OCI-M1 (cell line): Measurements from ENCODE around the gene CALML5.

Experiments
- DNase-seq: peaks from one replicate; lab custom pipeline; 2025; lab: John Stamatoyannopoulos, UW

CALML5 gene

DNA sequence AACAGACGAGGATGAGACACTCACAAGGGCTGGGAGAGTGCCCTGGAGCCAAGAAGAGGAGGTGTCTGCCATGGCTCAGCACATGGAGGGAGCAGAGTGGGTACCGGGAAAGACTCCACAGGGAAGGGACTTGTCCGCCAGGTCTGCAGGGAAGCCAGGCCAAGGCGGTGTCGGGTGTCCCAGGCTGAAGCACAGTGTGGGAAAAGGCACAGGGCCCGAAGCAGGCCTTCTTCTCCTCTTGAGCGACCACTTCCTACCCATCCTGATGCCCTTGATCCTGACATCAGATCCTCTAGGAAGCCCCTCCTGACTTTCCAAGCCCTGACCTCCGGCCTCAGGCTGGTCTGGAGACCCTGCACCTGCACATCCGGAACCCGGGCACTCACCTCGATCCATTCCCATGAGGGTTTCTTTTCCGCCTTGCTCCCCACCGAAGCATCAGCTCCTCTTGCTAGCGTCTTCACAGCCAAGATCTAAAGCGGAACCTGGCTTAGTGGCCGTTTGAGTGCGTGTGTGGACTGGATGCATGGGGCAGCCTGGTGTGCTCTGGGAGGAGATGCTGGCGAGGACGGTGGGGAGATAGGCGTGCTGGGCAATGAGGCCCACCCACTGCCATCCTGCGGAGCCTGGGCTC lies 33.8 kb upstream of the CALML5 start:
- no peak for DNase-seq

GRCh38 chr10:5532618-5533097 lies 33.3 kb upstream of the CALML5 start:
- DNase-seq: no peak

GRCh38 chr10:5532307-5532605 lies 32.9 kb upstream of the CALML5 start:
- no peak for DNase-seq

GRCh38 chr10:5531558-5532306 lies 32.4 kb upstream of the CALML5 start:
- DNase-seq: no peak

GRCh38 chr10:5530846-5531557 lies 31.6 kb upstream of the CALML5 start:
- no peak for DNase-seq

DNA sequence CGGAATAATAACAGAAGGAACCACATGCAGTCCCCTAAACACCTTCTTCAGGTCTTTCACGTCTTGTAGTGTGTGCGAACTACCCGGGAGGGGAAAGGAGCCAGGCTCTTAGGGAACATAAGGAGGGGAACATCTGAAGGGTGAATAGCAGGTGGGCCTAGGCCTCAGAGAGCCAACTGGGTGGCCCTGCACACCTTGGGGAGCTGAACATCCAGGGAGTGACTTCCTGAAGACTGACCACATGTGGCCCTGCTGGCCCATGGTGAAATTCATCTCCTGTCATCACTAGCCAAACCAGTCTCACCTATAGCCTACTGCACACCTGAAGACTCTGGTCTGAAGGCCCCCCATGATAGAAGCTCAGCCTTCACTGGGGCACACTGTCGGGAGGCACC lies 31.0 kb upstream of the CALML5 start:
- DNase-seq: no peak

DNA sequence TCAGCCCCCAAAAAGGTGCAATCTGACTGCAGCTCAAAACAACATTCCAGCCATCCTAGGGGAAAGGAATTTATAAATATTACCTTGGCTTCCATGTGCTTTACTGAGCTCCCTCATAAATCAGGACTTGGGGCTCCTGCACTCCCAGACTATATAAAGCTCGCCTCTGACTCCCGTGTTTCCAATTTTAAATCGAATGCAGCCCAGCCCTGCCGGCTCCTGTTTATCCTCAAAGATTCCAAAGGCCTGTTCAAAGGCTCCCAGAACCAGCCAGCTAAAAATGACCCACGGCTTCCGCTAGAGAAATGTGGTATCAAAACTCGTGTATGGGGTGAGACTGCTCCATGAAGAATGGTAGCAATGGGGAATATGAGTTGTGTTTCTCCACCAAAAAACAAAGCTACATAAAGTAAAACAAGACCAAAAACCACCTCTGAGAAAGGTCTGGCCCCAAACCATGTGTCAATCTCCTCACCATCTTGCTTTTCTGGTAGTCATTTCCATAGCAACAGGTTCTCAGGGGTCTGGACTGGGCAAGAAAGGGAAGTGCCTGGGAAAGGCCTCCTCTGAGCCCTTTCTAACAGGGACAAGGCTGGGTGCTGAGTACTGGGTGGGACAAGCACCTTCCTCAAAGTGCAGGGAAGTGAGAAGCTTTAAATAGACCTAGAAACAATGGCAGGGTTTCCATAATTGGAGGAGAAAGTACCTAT lies 30.5 kb upstream of the CALML5 start:
- DNase-seq: no peak

DNA sequence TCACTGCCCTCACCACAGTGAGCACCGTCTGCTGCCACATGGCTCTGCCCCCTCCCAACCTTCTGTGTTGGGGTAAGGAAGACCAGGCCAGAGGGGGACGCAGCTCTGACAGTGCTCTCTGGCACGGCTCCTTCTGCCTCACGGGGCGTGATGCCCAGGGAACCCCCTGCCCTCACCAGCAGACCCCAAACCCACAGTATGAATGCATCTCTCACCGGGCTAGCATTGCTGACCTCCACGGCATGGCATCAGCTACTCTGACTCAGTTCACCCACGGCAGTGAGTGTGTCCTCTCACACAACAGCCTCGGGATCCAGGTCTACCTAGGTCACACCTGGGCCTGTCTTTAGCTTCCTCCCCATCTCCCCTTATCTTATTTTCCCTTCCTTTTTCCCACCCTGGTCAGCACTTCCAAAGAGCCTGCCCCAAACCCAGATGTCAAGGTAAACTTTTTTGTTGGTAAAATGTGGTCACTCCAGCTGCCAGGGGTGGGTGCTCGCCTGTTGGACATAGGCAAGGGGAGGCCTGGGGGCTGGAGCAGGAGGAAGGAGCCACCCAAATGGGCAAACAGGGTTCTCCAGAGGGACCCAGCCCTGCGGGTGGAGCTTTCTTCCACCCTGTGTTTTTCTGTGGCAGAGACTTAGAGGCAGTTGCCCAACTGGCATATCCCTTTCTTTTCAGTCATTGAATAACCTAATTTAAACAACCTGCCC lies 29.8 kb upstream of the CALML5 start:
- no peak for DNase-seq

DNA sequence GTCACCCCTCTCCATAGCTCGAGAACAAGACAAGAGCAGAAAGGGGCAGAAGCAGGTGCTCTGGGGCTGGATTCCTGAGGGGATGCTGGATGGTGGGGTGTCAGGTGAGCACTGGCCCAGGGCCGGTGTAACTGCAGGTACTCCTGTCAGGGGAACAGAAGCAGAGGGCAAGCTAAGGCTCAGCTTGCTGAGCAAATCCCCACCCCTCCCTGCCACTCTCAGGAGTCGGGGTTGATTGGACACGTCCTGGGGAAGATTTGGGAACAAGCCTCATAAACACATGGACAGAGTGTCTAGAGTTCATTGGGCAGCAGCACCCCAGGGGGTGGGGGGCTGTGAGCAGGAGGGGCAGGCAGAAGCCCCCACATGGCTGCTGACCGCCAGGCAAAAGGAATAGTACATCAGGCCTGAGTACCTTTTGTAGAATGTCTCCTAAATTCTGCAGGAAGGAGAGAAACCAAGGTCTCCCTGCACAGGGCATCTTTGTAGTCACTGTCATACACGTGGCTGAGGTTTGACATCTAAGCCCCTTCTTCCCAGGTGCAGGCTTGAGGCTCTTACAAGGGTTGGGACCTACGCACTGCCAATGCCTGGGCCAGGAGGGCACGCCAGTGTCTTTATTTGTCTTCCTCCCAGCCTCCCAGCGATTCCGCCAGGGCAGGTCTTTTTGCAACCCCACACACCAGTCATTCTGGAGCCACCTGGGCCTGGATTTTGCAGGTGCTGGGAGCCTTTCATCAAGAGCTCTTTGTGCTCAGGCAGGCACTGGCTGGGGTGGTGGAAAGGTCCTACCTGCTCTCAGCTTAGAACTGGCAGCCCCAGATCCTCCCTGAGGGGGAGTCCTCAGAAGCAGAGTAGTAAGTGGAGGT lies 28.2 kb upstream of the CALML5 start:
- DNase-seq: no peak

DNA sequence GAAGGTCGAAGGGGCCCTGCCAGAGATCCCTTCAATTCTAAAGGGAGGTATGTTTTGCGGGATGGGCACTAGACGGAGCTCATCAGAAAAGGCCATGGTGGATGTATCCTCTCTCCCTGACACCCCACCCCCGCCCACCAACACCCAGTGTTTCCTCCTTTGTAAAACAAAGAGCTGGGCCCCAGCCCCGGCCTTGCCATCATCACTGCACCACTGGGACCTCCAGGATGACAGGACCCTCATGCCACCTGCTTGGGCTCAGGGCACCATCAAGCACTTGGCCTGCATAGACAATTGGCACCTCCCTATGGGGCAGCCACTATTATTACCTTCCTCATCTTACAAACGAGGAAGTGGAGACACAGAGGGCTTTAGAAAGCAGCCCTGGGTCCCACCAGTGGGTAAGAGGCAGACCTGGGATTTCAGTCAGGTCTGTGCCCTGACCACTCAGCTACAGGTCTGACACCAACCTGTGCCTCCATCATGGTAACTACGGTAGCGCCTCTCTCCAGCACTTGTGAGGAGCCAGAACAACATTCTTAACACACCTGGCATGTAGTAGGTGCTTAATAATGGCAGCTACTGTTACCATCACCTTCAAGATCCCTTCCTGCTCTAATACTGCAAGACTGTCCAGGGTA lies 27.4 kb upstream of the CALML5 start:
- no peak for DNase-seq

GRCh38 chr10:5525561-5526341 lies 26.4 kb upstream of the CALML5 start:
- no peak for DNase-seq

DNA sequence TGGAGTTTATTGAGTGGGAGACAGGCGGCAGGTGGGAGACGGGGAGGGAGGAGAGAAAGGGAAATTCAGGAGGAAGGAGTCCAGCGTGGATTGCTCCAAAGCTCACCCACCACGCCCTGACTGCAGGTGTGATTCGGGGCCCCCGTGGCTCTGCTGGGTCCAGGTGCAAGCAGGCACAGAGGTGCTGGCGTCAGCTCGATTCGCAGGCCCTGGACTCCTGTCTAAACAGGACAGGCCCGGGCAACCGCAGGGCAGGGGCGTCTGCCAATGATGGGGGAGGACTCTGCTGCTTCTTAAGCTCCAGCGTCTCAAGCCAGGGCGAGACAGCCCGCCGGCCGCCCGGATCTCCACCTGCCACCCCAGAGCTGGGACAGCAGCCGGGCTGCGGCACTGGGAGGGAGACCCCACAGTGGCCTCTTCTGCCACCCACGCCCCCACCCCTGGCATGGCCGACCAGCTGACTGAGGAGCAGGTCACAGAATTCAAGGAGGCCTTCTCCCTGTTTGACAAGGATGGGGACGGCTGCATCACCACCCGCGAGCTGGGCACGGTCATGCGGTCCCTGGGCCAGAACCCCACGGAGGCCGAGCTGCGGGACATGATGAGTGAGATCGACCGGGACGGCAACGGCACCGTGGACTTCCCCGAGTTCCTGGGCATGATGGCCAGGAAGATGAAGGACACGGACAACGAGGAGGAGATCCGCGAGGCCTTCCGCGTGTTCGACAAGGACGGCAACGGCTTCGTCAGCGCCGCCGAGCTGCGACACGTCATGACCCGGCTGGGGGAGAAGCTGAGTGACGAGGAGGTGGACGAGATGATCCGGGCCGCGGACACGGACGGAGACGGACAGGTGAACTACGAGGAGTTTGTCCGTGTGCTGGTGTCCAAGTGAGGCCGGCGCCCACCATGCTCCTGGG lies 25.5 kb upstream of the CALML5 start, which contains the start of gene CALML3:
TSS of gene CALML3 (plus strand) at position 321 of the 920 bp plus-strand sequence. CDS start at position 446, 125 bp downstream.
- no peak for DNase-seq

DNA sequence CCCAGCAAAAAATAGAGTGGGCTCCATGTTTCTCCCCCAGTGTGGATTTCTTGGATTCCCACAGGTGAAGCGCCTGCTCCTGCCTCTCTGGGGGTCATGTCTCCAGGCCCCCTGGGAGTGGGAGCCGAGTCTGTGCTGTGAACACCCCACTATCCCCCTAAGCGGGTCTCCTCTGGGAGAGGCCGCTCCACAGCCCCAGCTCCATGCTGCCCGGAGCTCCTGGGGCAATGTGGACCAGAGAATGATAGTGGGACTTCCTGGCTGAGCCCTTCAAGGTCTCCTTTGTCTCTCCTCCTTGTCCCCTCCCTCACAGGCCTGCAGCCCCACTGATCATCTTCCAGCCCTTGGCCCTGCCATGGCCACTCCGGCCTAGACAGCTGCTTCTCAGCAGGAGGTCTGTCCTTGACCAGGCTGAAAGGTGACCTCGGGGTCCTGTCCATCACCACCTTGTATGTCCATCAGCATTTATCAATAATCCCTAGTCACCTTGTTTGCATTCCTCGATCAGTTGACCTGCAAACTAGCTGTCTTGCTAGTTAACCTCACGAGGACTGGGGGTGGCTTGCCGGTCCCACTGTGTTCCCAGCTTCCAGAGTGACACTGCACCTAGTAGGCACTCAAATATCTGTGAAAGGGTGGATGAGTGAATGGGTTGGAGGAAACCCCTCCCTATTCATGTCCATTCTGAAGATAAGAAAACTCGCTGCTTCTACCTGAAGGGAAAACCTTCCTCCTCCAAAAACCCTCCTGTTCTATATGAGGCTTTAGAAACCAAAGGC lies 24.6 kb upstream of the CALML5 start:
- no peak for DNase-seq

GRCh38 chr10:5522913-5523560 lies 23.7 kb upstream of the CALML5 start:
- no peak for DNase-seq

DNA sequence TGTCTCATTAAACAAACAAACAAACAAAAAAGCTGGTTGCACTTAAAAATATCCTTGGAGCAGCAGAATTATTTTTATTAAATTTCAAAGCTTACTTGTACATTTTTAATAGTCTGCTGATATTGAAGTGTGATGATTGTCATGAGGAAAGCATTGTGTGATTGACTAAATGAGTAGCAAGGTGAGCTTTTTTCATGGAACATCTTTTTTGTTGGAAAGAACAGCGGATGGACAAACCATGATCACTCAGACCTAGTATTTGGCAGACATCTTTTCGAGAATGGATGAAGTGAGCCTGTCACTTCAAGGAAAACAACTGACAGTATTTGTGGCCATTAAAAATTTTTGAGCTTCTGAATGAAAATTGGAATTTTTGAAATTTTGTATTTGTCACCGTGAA lies 19.7 kb upstream of the CALML5 start:
- peak; percentile 12 for DNase-seq

GRCh38 chr10:5518143-5518542 lies 18.8 kb upstream of the CALML5 start:
- no peak for DNase-seq

- no peak for DNase-seq
Measured at GRCh38 chr10:5517546-5517945, 18.2 kb upstream of the CALML5 start.
